OCI-LY1 (cell line): ENCODE data around the gene CPNE5.

Experiments used
- CTCF ChIP-seq: fragments of 200-600 bp; sonication (generic), shearing (Covaris generic); IDR thresholded peaks from 2 replicates; pipeline ENCODE4 v1.5.1; 2017; ENCODE audit warnings: mild to moderate bottlenecking, antibody characterized with exemption, low read length, moderate library complexity, mixed read lengths
- EZH2 ChIP-seq: fragments of 200-600 bp; sonication (generic), shearing (Covaris generic); IDR thresholded peaks from 2 replicates; pipeline ENCODE4 v1.8.0; 2017; ENCODE audit warnings: borderline replicate concordance, mixed run types, mild to moderate bottlenecking, antibody characterized with exemption, low read length, moderate library complexity, mixed read lengths

- TF ChIP-seq CTCF: no peak
- TF ChIP-seq EZH2: no peak
These were observed 118.7 kb downstream of the CPNE5 start for GRCh38 chr6:36720251-36721141.
